ENCODE data around the gene RPP30. TPM values are rescaled to one million over a fixed set of nuclear protein-coding genes. Genes with fewer than 3 reads are reported as not detected.

RPP30 gene
- total RNA-seq, 1 donor from 2014 or later: 24.7 TPM

DNA sequence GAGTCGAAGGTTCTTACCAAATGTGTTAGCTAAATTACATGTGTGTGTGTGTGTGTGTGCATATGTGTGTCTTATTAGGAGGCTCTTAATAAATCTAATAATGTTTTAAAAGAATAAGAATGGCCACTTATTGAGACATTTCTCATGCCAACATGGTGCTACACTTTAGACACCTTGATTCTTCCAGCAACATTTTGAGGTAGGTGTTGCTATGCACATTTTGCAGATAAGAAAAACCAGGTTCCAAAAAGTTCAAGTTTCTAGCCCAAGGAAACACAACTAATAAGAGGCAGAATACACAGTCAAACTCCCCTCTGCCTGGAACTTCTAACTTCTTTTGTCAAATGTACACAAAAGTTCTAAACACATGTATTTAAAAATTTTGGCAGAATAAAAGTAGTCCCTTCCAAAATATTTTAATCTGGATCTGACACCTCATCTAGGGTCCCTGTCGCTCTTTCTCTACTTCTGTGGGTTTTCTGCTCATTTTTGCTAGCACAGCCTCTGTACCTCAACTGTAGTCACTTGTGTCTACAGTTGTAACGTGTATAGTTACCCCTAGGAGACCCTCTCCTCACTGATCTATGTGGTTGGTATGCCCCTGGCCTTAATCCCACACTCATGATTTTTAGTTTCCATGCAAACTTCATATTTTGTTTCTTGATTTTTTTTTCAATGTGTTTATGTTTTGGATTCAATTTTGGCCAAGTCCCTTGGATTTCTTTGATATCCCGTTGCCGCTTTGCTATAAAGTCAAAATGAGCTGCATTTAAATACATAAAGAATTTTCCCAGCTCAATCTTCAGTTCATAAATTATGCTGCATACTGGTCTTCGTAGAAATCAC lies 44.8 kb downstream of the RPP30 start:
- no peak for DNase-seq (ENCODE audit: low spot score)
- Mint-ChIP-seq H3K36me3 (ENCODE audit: low read depth) (peaks cover 38% of the 10 kb centered on the region), H3K27me3 (ENCODE audit: low read depth) (no peaks in the 10 kb centered on the region), H3K9me3 (ENCODE audit: low read depth) (no peaks in the 10 kb centered on the region), H3K4me1 (ENCODE audit: low read depth) (peaks cover 76% of the 10 kb centered on the region), H3K27ac (ENCODE audit: unreplicated experiment) (peak overlapping the region; percentile 86), H3K4me3 (ENCODE audit: unreplicated experiment) (peak overlapping the region; percentile 88)
- no peak for TF ChIP-seq CTCF (IDR thresholded peaks at IDR 0.05)

DNA sequence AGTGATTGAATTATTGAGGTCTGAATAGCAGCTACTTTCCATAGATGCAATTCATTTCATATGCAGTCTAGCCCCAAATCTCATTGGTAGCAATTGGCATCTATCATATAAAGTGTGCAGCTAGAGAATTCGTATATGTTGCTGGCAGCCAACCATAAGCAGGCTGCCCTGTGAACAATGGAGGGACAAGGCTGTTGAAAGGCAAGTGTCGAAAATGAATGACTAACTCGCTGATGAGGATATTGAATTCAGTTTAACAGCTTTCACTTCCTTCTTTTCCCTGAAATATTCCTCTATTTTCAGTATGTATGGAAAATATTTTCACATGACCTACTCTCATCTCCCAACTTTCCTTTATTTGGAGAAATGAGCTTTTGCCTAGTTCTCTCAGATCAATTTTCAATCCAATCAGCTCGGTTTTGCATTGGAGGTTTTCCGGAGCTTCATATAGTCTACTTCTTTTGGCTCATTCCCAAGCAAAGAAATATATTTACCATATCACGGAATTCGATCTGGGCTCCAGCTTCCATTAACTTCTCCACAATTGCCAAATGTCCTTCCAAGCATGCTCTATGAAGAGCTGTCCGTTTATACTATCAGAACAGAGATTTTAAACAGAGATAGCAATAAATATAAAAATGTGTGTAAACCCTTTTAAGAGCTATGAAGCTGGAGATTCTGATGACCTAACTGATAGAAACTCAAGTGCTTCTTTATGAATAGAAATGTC lies 45.6 kb downstream of the RPP30 start:
- TF ChIP-seq CTCF (IDR thresholded peaks at IDR 0.05): no peak
- H3K27ac Mint-ChIP-seq (ENCODE audit: unreplicated experiment): peak overlapping the region; percentile 78
- peaks cover 38% of the 10 kb centered on the region for H3K36me3 Mint-ChIP-seq (ENCODE audit: low read depth)
- peaks cover 74% of the 10 kb centered on the region for H3K4me1 Mint-ChIP-seq (ENCODE audit: low read depth)
- peak overlapping the region; percentile 88 for H3K4me3 Mint-ChIP-seq (ENCODE audit: unreplicated experiment)
- no peaks in the 10 kb centered on the region for H3K9me3 Mint-ChIP-seq (ENCODE audit: low read depth)
- no peak for DNase-seq (ENCODE audit: low spot score)
- no peaks in the 10 kb centered on the region for H3K27me3 Mint-ChIP-seq (ENCODE audit: low read depth)

DNA sequence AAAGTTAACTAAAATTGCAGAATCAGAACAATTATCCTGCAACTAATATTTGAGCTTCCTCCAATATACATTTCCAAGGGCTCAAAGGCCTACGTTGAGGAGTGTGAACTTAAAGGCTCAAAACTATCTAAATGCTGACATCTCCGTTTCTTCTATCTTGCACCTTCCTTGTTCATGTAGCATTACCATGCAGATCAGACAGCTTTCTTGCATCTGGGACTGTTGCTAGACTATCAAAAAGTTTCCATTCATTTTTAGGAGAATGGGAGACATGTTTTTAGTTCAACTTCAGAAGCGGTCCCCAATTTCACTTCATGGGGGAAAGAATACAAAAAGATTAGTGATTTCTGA lies 46.2 kb downstream of the RPP30 start:
- Mint-ChIP-seq H3K27me3 (ENCODE audit: low read depth) (no peaks in the 10 kb centered on the region), H3K9me3 (ENCODE audit: low read depth) (no peaks in the 10 kb centered on the region), H3K27ac (ENCODE audit: unreplicated experiment) (peak overlapping the region; percentile 78), H3K4me3 (ENCODE audit: unreplicated experiment) (peak overlapping the region; percentile 88), H3K4me1 (ENCODE audit: low read depth) (peaks cover 73% of the 10 kb centered on the region), H3K36me3 (ENCODE audit: low read depth) (peaks cover 35% of the 10 kb centered on the region)
- DNase-seq (ENCODE audit: low spot score): no peak
- TF ChIP-seq CTCF (IDR thresholded peaks at IDR 0.05): no peak

GRCh38 chr10:90919683-90920574 lies 48.2 kb downstream of the RPP30 start:
- Mint-ChIP-seq H3K4me3 (ENCODE audit: unreplicated experiment) (peak overlapping the region; percentile 88), H3K36me3 (ENCODE audit: low read depth) (peaks cover 32% of the 10 kb centered on the region), H3K27ac (ENCODE audit: unreplicated experiment) (peak overlapping the region; percentile 95), H3K4me1 (ENCODE audit: low read depth) (peaks cover 80% of the 10 kb centered on the region), H3K9me3 (ENCODE audit: low read depth) (peaks cover 2% of the 10 kb centered on the region), H3K27me3 (ENCODE audit: low read depth) (no peaks in the 10 kb centered on the region)
- DNase-seq (ENCODE audit: low spot score): no peak
- no peak for TF ChIP-seq CTCF (IDR thresholded peaks at IDR 0.05)
